ENCODE data around the gene FARSA.
A peak's percentile ranks its signal among the peaks of the same experiment; 100 is the strongest.
"Not testable (repeated sequence)": the region's sequence is repeated elsewhere in the genome, so short reads cannot be mapped to it uniquely, and the experiment has no call there.

The FARSA gene

DNA sequence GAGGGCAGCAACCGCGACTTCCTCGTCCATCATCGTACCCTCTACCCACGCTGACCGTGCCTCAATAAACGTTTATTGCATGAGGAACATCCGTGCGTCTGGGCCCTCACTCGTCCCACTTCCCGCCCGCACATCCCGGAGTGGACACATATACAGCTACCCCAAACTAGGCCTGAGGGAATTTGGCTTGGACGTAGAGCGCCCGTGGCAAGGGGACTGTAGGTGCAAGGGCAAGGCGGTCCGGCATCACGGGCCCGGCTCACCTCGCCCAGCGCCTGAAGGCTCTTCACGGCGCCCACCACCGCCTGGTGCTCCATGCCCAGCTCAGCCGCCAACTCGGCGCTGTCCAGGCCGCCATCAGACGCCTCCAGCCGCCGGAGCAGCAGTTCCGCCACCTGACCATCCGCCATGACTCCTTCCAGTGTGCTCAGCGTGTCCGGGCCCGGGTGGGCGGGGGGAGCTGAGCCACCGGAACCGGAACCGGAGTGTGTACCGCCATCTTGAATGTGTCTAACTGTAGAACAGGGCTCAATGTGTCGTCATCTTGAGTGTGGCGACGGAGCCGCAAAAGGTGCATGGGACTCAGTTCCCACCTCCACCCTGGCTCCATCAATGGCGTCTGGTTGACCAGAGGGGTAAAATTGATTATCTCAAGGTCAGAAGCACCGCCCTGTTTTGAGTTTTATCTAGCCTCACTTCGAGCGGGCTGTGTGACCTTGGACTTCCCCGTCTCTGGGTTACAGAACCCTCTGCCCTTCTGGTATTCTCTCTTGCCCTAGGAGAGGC, at the start of gene FARSA:
TSS of gene FARSA (minus strand) at position 425 of the 786 bp plus-strand sequence. CDS start at position 410, 15 bp downstream.
- H3K27ac ChIP-seq = peak within 1 kb of the TSS; percentile 75
- TF ChIP-seq, protein P1, sequence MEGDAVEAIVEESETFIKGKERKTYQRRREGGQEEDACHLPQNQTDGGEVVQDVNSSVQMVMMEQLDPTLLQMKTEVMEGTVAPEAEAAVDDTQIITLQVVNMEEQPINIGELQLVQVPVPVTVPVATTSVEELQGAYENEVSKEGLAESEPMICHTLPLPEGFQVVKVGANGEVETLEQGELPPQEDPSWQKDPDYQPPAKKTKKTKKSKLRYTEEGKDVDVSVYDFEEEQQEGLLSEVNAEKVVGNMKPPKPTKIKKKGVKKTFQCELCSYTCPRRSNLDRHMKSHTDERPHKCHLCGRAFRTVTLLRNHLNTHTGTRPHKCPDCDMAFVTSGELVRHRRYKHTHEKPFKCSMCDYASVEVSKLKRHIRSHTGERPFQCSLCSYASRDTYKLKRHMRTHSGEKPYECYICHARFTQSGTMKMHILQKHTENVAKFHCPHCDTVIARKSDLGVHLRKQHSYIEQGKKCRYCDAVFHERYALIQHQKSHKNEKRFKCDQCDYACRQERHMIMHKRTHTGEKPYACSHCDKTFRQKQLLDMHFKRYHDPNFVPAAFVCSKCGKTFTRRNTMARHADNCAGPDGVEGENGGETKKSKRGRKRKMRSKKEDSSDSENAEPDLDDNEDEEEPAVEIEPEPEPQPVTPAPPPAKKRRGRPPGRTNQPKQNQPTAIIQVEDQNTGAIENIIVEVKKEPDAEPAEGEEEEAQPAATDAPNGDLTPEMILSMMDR (conservative IDR thresholded peaks at IDR 0.05; ENCODE audit: low read depth) = no peak
- POLR2A ChIA-PET (ENCODE audit: low non-redundant PET) = interaction anchor here (0.6 kb wide), 2 partner anchors 9 to 10 kb away, joined by 3 to 4 read pairs; no protein-coding TSS in a partner anchor
- peak; percentile 91 for DNase-seq (ENCODE audit: low spot score)
- CTCF ChIA-PET = no interaction called here

DNA sequence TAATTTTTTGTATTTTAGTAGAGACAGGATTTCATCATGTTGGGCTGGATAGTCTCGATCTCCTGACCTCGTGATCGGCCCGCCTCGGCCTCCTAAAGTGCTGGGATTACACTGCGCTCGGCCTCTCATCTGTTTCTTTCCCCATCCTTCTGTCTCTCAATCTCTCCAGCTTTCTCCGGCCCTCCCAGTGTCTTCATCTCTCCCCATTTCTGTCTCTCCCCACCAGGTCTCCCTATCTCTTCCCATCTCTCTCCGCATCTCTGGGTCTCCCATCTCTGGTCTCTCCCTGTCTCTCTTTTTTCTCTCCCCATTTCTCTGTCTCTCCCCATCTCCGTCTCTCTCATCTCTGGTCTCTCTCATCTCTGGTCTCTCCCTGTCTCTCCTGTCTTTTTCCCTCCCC, 49.6 kb upstream of the FARSA start:
- no peak for DNase-seq (ENCODE audit: low spot score)
- TF ChIP-seq, protein P1 (conservative IDR thresholded peaks at IDR 0.05; ENCODE audit: low read depth) = no peak
- POLR2A ChIA-PET (ENCODE audit: low non-redundant PET) = no interaction called here
- CTCF ChIA-PET = interaction anchor here (0.7 to 2.5 kb wide), 6 partner anchors 50 to 118 kb away, joined by 3 to 22 read pairs (median 4); no protein-coding TSS in a partner anchor
- peak overlapping the region; percentile 30 for H3K27ac ChIP-seq

DNA sequence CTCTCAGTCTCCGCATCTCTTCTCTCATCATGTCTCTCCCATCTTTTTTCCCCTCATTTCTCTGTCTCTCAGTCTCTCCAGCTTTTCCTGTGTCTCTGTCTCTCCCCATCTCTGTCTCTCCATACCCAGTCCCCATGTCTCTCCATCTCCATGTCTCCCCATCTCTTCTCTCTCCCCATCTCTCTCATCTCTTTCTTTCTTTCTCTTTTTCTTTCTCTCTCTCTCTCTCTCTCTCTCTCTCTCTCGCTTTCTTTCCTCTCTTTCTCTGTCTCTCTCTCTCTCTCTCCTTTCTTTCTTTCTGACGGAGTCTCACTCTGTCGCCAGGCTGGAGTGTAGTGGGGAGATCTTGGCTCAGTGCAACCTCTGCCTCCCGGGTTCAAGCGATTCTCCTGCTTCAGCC, 49.1 kb upstream of the FARSA start:
- TF ChIP-seq, protein P1 (conservative IDR thresholded peaks at IDR 0.05; ENCODE audit: low read depth) = no peak
- no peak for DNase-seq (ENCODE audit: low spot score)
- ChIA-PET POLR2A (ENCODE audit: low non-redundant PET) (no interaction called here), CTCF (interaction anchor here (0.7 to 2.5 kb wide), 3 partner anchors 51 to 112 kb away, joined by 3 to 22 read pairs (median 3); no protein-coding TSS in a partner anchor)
- no peak overlapping the region for H3K27ac ChIP-seq

DNA sequence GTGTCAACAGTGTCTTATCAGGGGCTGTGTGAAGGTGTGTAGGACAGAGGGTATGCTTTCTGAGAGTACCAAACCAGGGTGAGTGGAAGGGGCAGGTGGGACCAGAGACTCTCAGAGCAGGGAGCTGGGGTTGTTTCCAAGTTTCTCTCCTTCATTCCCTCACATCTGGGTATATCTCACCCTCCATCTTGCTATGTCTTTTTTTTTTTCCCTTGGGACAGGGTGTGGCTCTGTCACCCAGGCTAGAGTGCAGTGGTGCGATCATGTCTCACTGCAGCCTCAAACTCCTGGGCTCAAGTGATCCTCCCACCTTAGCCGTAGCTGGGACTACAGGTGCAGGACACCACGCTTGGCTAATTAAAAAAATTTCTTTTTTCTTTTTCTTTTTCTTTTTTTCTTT, 46.5 kb upstream of the FARSA start:
- DNase-seq (ENCODE audit: low spot score) = no peak
- CTCF ChIA-PET = interaction anchor here (0.6 to 2.1 kb wide), 4 partner anchors 15 to 610 kb away, joined by 3 to 8 read pairs (median 5); no protein-coding TSS in a partner anchor
- POLR2A ChIA-PET (ENCODE audit: low non-redundant PET) = no interaction called here
- TF ChIP-seq, protein P1 (conservative IDR thresholded peaks at IDR 0.05; ENCODE audit: low read depth) = no peak
- H3K27ac ChIP-seq = no peak overlapping the region

DNA sequence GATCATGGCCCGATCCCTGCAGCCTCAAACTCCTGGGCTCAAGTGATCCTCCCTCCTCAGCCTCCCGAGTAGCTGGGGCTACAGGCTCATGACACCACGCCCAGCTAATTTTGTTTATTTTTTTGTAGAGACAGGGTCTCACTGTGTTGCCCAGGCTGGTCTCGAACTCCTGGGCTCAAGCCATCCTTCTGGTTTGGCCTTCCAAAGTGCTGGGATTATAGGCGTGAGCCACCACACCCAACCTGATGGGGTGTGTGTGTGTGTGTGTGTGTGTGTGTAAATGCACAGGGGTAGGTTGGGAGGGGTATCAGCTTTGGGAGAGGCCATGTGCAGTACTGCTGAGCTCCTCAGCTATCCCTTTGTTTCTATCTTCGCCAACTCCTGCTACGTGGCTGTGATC, 42.6 kb upstream of the FARSA start:
- CTCF ChIA-PET = interaction anchor here (0.6 to 3.4 kb wide), 5 partner anchors 11 to 186 kb away, joined by 3 to 37 read pairs (median 24); no protein-coding TSS in a partner anchor
- H3K27ac ChIP-seq; POLR2A ChIA-PET (ENCODE audit: low non-redundant PET); DNase-seq (ENCODE audit: low spot score): not testable (repeated sequence)

DNA sequence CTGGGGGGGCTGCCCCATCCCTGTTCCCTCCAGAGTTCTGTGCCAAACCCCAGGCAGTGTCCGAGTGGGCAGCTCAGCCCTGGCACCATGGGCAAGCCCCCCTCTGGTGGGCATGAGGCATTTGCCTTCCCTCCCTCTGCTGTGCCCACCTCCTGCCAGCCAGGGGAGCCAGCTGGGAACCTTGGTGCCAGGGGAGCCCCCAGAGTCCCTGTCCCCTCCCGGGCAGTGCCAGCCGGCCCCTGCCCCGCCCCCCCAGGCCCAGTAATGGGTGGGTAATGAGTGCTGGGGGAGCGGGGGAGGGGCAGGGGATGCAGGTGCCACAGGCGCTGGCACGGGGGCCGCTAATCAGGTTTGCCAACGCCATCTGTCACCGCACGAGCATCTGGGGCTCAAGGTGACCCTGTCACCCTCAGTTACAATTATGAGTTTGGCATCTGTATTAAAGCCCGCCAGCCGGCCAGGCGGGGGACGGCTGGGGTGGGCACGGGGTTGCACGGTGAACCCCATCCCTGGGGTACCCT, 41.8 kb upstream of the FARSA start:
- ChIA-PET POLR2A (ENCODE audit: low non-redundant PET) (no interaction called here), CTCF (interaction anchor here (0.6 to 3.4 kb wide), 4 partner anchors 10 to 118 kb away, joined by 3 to 37 read pairs (median 4); no protein-coding TSS in a partner anchor)
- DNase-seq (ENCODE audit: low spot score) = no peak
- TF ChIP-seq, protein P1 (conservative IDR thresholded peaks at IDR 0.05; ENCODE audit: low read depth) = no peak
- no peak overlapping the region for H3K27ac ChIP-seq
